ENCODE results near the gene FAHD1.

Gene FAHD1

GRCh38 chr16:1858189-1858865 is 31.3 kb downstream of the FAHD1 start:
- TF ChIP-seq NFRKB (IDR thresholded peaks at IDR 0.05) (no peak), FOXA1 (IDR thresholded peaks at IDR 0.05) (no peak)
- DNase-seq (ENCODE audit: extremely low spot score), result no peak
- CTCF ChIA-PET, result no interaction called here
- POLR2A ChIA-PET, result interaction anchor here (1.5 to 2.2 kb wide), 3 partner anchors 19 to 297 kb away, joined by 3 to 11 read pairs (median 5); partner anchors contain the start of genes RPS2 and TRAF7

DNA sequence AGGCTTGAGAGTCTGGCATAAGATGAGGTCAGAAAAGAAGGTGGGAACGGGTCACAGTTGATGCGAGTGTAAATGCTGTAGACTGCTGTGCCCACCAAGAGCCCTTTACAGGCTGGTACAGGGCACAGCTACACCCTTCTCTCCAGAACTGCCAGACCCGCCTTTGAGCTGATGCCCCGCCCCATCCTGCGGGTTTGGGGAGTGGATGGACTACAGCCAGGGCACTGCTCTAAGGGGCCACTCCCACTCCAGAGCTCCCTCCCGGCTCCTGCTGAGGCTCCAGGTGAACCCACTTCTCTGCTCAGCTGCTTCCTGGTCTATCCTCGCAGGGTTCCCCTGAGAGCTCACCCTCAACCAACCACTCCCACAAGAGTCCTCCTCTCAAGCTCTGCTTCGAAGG is 32.6 kb downstream of the FAHD1 start:
- DNase-seq (ENCODE audit: extremely low spot score), result no peak
- CTCF ChIA-PET, result interaction anchor here (1.2 kb wide), 1 partner anchor 11 kb away, joined by 4 read pairs; no protein-coding TSS in a partner anchor
- POLR2A ChIA-PET, result interaction anchor here (0.7 to 1.1 kb wide), 2 partner anchors 101 to 106 kb away, joined by 4 read pairs; no protein-coding TSS in a partner anchor
- no peak for TF ChIP-seq HDGF (IDR thresholded peaks at IDR 0.05; ENCODE audit: borderline replicate concordance)
- TF ChIP-seq BHLHE40 (IDR thresholded peaks at IDR 0.05; ENCODE audit: borderline replicate concordance), result no peak
- TF ChIP-seq ZNF384 (IDR thresholded peaks at IDR 0.05), result no peak
- TF ChIP-seq LEF1 (IDR thresholded peaks at IDR 0.05; ENCODE audit: borderline replicate concordance), result no peak
- no peak for TF ChIP-seq CTBP1 (IDR thresholded peaks at IDR 0.05; ENCODE audit: borderline replicate concordance)
- TF ChIP-seq TARDBP (IDR thresholded peaks at IDR 0.05), result no peak
- TF ChIP-seq PKNOX1 (IDR thresholded peaks at IDR 0.05), result no peak
- no peak for TF ChIP-seq L3MBTL2 (conservative IDR thresholded peaks at IDR 0.05)
- no peak for TF ChIP-seq FOXA1 (IDR thresholded peaks at IDR 0.05)
- TF ChIP-seq SP1 (IDR thresholded peaks at IDR 0.05), result no peak
- TF ChIP-seq SUZ12 (IDR thresholded peaks at IDR 0.05), result no peak
- TF ChIP-seq FOXK2 (IDR thresholded peaks at IDR 0.05), result no peak
- no peak for TF ChIP-seq NFRKB (IDR thresholded peaks at IDR 0.05)
- no peak for TF ChIP-seq FOXM1 (IDR thresholded peaks at IDR 0.05; ENCODE audit: borderline replicate concordance)
- TF ChIP-seq ARNT (IDR thresholded peaks at IDR 0.05), result no peak
- no peak for TF ChIP-seq ELF4 (IDR thresholded peaks at IDR 0.05)

- no peak for DNase-seq (ENCODE audit: extremely low spot score)
- CTCF ChIA-PET, result interaction anchor here (1.1 kb wide), 1 partner anchor 90 kb away, joined by 3 read pairs; no protein-coding TSS in a partner anchor
- POLR2A ChIA-PET, result interaction anchor here (1.1 to 1.8 kb wide), 2 partner anchors 99 to 103 kb away, joined by 4 to 7 read pairs; partner anchors contain the start of gene RPS2
- TF ChIP-seq ELF4 (IDR thresholded peaks at IDR 0.05), result no peak
- no peak for TF ChIP-seq CTBP1 (IDR thresholded peaks at IDR 0.05; ENCODE audit: borderline replicate concordance)
- no peak for TF ChIP-seq ARNT (IDR thresholded peaks at IDR 0.05)
- no peak for TF ChIP-seq FOXK2 (IDR thresholded peaks at IDR 0.05)
- TF ChIP-seq FOXM1 (IDR thresholded peaks at IDR 0.05; ENCODE audit: borderline replicate concordance), result no peak
- no peak for TF ChIP-seq ZNF384 (IDR thresholded peaks at IDR 0.05)
- TF ChIP-seq L3MBTL2 (conservative IDR thresholded peaks at IDR 0.05), result no peak
- no peak for TF ChIP-seq HDGF (IDR thresholded peaks at IDR 0.05; ENCODE audit: borderline replicate concordance)
- no peak for TF ChIP-seq PKNOX1 (IDR thresholded peaks at IDR 0.05)
- TF ChIP-seq FOXA1 (IDR thresholded peaks at IDR 0.05), result no peak
- TF ChIP-seq NFRKB (IDR thresholded peaks at IDR 0.05), result no peak
- no peak for TF ChIP-seq BHLHE40 (IDR thresholded peaks at IDR 0.05; ENCODE audit: borderline replicate concordance)
- no peak for TF ChIP-seq SP1 (IDR thresholded peaks at IDR 0.05)
- TF ChIP-seq SUZ12 (IDR thresholded peaks at IDR 0.05), result no peak
- TF ChIP-seq LEF1 (IDR thresholded peaks at IDR 0.05; ENCODE audit: borderline replicate concordance), result no peak
- no peak for TF ChIP-seq TARDBP (IDR thresholded peaks at IDR 0.05)
Measured at GRCh38 chr16:1861730-1862129, 34.7 kb downstream of the FAHD1 start.

DNA sequence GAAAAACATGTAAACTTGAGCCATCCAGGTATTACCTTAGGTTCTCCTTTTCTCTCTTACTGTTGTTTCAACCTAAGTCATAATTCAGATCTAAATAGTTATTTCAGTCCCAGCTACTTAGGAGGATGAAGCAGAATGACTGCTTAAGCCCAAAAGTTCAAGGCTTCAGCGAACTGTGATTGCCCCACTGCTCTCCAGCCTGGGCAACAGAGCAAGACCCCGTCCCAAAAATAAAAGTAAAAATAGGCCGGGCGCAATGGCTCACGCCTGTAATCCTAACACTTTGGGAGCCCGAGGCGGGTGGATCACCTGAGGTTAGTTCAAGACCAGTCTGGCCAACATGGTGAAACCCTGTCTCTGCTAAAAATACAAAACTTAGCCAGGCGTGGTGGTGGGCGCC is 35.4 kb downstream of the FAHD1 start:
- CTCF ChIA-PET, result interaction anchor here (1.1 kb wide), 1 partner anchor 90 kb away, joined by 3 read pairs; no protein-coding TSS in a partner anchor
- DNase-seq (ENCODE audit: extremely low spot score), result no peak
- TF ChIP-seq ELF4 (IDR thresholded peaks at IDR 0.05) (no peak), FOXK2 (IDR thresholded peaks at IDR 0.05) (no peak), PKNOX1 (IDR thresholded peaks at IDR 0.05) (no peak), ZNF384 (IDR thresholded peaks at IDR 0.05) (no peak), TARDBP (IDR thresholded peaks at IDR 0.05) (no peak), NFRKB (IDR thresholded peaks at IDR 0.05) (no peak), ARNT (IDR thresholded peaks at IDR 0.05) (no peak), SP1 (IDR thresholded peaks at IDR 0.05) (no peak), LEF1 (IDR thresholded peaks at IDR 0.05; ENCODE audit: borderline replicate concordance) (no peak), FOXM1 (IDR thresholded peaks at IDR 0.05; ENCODE audit: borderline replicate concordance) (no peak), CTBP1 (IDR thresholded peaks at IDR 0.05; ENCODE audit: borderline replicate concordance) (no peak), HDGF (IDR thresholded peaks at IDR 0.05; ENCODE audit: borderline replicate concordance) (no peak), SUZ12 (IDR thresholded peaks at IDR 0.05) (no peak), L3MBTL2 (conservative IDR thresholded peaks at IDR 0.05) (no peak), BHLHE40 (IDR thresholded peaks at IDR 0.05; ENCODE audit: borderline replicate concordance) (no peak), FOXA1 (IDR thresholded peaks at IDR 0.05) (no peak)
- POLR2A ChIA-PET, result interaction anchor here (0.8 to 1.8 kb wide), 3 partner anchors 98 to 109 kb away, joined by 4 to 7 read pairs (median 4); partner anchors contain the start of gene RPS2

GRCh38 chr16:1863681-1864460 is 36.9 kb downstream of the FAHD1 start:
- CTCF ChIA-PET, result interaction anchor here (1.3 to 1.6 kb wide), 2 partner anchors 60 to 78 kb away, joined by 5 to 7 read pairs; no protein-coding TSS in a partner anchor
- TF ChIP-seq CTBP1 (IDR thresholded peaks at IDR 0.05; ENCODE audit: borderline replicate concordance), result no peak
- TF ChIP-seq FOXA1 (IDR thresholded peaks at IDR 0.05), result no peak
- TF ChIP-seq FOXM1 (IDR thresholded peaks at IDR 0.05; ENCODE audit: borderline replicate concordance), result no peak
- no peak for TF ChIP-seq ELF4 (IDR thresholded peaks at IDR 0.05)
- POLR2A ChIA-PET, result interaction anchor here (0.8 to 1.4 kb wide), 2 partner anchors 60 to 101 kb away, joined by 3 to 10 read pairs; partner anchors contain the start of gene RPS2
- DNase-seq (ENCODE audit: extremely low spot score), result no peak
